RPMI8226 (cell line): Measurements from ENCODE around the gene SLC30A2.

Experiments used
- DNase-seq: peaks from one replicate; pipeline ENCODE4 v3.0.0-alpha.2; 2015

The SLC30A2 gene

GRCh38 chr1:26038477-26038876 lies 7.4 kb downstream of the SLC30A2 start:
- no peak for DNase-seq

GRCh38 chr1:26037904-26038303 lies 8.0 kb downstream of the SLC30A2 start:
- no peak for DNase-seq

- DNase-seq: no peak
Measured at GRCh38 chr1:26036756-26037281, 9.1 kb downstream of the SLC30A2 start.

- peak; percentile 80 for DNase-seq
Measured at GRCh38 chr1:26035959-26036755, 9.8 kb downstream of the SLC30A2 start.

DNA sequence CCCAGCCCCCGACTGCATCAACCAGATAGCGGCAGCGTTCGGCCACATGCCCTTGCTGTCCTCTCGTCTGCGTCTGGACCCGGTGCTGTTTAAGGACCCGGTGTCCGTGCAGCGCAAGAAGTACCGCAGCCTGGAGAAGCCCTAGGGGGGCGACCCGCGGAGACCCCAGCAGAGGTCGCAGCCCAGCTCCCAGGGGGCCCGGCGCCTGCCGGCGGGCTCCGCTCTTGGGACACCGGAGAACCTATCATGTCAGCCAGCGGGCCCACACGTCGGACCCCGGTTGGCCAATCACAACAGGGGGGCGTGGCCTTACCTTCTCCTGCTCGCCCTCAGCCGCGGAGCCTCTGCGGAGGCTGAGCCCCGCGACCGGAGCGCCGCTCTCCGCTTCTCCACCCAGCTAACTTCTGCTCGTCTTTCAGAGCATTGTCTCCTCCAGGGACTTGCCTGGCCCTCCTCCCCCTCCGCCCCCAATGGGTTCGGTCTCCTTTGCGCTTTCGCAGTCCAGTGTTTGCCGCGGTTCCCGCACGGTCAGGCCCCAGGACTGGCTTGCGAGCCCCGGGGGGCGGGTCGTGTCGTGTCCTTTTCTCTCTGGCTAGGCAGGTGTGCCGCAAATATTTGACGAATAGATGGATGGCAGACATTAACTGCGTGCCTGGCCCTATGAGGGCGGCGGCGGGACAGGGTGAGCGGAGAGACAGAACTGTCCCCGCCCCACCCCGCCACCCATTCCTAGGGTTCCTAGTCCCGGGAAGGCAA lies 10.5 kb downstream of the SLC30A2 start:
- peak; percentile 96 for DNase-seq

- DNase-seq: no peak
Measured at GRCh38 chr1:26034504-26035202, 11.3 kb downstream of the SLC30A2 start.

GRCh38 chr1:26032656-26033357 lies 13.1 kb downstream of the SLC30A2 start:
- DNase-seq: no peak

DNA sequence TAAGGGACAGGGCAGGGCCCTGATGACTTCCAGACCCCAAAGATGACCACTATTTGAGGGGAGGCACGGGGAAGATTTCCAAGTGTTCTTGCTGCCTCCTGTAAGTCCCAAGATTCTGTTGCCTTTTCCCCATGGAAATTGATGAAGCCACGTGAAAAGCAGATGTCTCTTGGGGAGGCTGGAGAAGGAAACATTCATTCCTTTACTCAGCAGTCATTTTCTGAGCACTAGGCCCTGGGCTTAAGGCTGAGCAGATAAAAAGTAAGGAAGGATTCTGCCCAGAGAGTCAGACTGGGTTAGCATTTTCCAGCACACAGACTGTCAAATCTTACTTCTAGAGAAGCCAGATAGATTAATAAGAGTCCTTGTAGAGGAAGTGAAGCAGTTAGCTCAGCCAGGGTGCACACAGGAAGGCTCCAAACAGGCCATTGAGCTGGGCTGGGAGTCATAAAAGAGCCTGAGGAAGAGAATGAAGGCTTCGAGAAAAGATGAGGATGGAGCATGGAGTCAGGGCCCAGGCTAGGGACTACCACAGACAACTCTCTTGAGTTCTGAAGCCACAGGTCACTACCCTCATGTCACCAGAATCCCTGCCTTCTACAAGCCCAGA lies 14.2 kb downstream of the SLC30A2 start:
- DNase-seq: no peak

GRCh38 chr1:26031196-26031595 lies 14.7 kb downstream of the SLC30A2 start:
- DNase-seq: no peak

DNA sequence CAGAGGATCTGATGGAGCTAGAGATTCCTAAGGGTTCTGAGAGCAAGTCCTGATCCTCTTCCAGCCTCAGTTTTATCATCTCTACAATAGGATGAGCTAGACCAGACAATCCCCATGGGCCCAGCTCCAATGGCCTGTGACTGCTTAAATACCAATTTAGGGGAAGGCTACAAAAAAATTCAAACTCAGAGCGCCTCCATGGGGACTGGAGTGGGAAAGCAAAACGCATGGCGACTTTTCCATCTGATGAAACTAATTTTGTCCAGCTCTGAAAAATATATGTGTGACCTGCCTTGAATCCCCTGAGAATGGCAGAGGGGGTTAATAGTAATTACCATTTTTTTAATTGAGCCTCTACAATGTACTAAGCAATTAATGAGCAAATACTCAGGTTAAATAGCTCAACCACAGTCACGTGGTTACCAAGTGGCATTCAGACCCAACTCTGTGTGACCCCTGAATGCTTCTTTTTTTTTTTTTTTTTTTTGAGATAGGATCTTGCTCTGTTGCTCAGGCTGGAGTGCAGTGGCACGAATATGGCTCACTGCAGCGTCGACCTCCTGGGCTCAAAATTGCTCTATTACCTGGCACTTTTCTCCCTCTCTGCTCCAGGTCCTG lies 15.9 kb downstream of the SLC30A2 start:
- no peak for DNase-seq

DNA sequence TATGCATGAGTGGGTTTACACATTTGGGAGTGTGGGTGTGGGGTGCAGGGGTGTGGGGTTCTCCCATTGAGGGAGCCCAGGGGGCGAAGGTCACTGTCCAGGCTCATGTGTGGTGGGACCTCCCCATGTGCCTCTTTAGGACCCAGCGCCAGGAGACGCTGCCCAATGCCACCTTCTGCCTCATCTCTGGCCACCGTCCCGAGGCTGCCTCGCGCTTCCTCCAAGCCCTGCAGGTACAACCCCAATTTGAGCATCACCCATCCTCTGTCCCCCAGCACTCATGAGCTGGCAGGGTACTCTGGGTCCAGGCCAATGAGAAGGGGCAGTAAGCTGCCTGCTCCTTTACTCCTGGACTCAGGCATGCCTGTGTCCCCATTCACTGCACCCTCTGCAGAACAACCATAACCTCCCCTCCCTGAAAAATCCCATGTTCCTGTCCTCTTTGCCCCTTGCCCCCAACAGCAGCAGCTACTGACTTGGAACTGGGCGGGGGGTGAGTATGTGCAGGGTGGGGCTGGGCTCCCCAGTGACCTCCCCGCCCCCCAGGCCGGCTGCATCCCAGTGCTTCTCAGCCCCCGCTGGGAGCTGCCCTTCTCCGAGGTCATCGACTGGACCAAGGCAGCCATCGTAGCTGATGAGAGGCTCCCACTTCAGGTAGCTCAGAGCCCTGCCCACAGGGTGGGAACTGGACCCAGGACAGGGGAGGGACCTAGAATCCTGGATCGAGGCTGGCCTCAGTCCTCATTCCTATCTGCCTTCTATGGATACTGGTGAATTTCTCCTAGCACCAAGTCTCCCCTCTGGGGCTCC lies 16.7 kb downstream of the SLC30A2 start:
- DNase-seq: no peak

GRCh38 chr1:26028490-26028980 lies 17.4 kb downstream of the SLC30A2 start:
- DNase-seq: no peak

DNA sequence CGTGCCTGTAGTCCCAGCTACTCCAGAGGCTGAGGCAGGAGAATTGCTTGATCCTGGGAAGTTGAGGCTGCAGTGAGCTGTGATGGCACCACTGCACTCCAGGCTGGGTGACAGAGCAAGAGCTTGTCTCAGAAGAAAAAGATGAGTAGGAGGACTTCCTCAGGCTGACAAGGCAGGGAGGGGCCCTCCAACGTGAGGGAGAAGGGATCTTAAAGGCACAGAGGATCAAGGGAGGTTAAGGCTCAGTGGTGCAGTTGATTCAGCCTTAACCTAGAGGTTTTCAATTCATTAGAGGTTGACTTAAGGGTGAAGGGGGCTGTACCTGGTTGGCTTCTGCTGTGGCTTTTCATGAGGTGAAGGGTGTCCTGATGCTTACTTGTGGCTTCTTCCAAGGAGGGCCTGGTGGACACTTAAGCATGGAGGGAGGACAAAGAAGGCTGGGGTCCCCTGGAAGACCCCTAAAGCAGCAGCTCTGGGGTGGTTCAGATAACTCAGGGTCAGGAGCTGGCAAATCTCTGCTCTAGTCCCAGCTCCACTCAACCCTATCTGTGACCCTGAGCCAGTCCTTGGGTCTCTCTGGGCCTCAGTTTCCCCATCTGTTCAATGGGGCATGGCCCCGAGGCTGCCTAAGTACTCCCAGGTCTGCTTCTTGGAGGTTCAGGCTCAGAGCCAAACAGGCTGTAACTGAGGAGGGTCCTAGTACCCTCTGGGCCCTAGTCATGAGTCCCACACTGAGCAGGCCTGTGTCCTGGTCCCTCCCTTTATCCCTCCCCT lies 18.0 kb downstream of the SLC30A2 start:
- DNase-seq: no peak

DNA sequence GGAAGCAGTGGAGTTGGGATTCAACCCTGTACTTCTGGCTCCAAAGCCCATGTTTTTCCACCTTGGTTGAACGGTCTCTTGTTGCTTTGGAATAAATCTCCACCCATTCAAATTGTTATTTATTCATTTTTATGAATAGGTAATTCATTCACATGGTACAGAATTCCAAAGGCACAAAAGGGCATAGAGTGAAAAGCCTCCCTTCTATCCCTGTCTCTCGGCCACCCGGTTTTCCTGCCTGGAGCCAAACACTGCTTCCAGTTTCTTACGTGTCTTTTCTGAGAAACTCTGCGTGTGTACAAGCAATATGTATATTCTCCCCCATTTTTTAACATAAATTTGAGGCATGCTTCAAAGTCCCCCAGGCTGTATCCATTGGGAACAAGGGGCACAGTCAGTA lies 20.4 kb downstream of the SLC30A2 start:
- DNase-seq: no peak

DNA sequence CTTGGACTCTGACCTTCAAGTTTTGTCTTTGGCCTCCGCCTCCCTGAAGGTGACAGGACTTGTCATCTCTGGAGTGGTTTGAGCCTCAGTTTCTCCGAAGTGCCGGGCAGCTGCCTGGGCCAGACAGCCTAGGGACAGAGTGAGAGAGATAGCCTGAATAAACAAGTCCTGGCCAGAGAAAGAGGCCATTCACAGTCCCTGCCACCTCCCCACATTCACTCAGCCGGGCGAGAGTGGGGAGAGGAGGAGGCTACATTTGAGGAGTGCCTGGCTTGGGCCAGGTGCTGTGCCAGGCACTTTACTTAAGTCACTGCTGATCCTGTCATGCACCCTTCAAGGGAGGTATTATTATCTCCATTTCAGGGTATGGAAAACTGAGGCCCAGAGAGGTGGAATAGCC lies 20.9 kb downstream of the SLC30A2 start:
- no peak for DNase-seq

DNA sequence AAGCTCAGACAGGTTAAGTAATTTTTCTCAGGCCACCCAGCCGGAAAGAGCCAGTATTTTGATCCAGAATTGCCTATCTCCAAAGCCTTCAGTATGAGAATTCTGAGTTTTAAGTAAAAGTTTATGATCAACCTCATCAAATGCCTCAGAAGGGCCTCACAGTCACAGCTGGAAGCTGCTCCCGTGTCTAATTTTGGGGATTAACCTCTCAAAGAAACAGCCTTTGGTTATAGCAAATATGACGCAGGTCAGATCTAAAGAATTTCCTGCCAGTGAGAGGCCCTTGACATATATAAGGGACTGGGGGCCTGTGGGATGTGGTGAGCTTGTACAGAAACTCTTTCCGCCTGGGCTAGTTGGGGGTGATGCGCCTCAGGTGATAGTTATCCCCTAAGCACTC lies 22.1 kb downstream of the SLC30A2 start:
- no peak for DNase-seq

GRCh38 chr1:26023009-26023408 lies 22.9 kb downstream of the SLC30A2 start:
- DNase-seq: no peak

- DNase-seq: no peak
Measured at GRCh38 chr1:26022404-26022779, 23.5 kb downstream of the SLC30A2 start.

DNA sequence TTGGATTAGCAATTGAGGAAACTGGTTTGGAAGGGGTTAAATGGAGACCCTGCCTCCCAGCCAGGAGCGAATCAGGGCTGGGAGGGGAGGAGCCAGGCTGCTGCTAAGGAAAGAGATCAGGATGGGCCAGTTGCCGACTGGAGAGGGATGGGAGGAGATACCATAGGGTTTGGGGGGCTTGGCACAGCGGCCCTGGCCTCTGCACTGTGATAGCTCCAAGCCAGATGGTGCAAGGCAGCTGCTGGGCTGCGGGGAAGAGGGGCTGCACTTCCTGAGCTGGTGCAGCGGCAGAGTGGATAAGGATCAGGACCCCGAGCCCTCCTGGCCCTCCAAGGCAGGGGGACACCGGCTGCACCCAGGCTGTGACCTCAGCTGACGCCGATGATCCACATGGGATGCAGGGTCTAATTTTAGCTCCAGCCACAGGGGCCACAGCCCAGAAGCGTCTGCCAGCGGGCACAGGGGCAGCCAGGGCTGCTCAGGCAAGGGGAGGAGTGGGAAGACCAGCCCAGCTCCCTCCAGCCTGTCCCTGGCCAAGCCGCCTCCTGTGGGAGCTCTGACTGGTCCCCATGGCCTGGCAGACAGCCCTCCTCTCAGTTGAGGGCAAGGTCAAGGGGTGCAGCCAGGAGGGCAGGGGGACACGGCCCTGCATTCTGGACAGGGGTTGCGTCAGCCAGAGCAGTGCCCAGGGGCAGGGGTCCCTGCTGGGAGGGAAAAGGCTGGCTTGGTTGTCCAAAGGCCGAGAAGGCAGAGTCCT lies 24.1 kb downstream of the SLC30A2 start, which contains the start of gene EXTL1:
Gene EXTL1, plus strand, starts transcription at position 129 of the 757 bp plus-strand sequence. CDS start 872 bp downstream, outside the sequence.
- no peak for DNase-seq
